ENCODE results near the gene TLK2.
"Not testable (repeated sequence)": the region's sequence is repeated elsewhere in the genome, so short reads cannot be mapped to it uniquely, and the experiment has no call there.

TLK2 gene

DNA sequence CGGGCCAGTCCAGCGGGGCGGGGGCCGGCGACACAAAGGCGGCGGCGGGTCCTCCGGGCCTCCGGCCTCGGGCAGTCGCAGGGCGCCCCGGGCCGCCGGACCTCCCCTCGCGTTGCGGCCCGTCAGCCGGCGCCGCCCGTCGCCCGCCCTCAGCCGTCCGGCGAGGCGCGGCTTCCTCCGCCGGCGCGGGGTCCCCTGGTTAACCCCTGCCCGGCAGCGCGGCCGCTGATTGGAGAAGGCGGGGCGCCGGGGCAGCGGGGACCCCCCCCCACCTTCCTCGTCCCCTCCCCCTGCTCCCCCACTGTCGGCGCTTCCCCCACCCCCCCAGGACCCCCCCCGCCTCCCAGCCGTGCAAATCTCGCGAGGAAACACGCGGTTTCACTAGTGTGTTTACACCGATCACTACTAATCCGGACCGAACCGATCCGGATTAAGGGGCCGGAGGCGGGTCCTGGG, at the start of gene TLK2:
TSS of gene TLK2 (plus strand) at position 402 of the 456 bp plus-strand sequence. CDS start 2,301 bp downstream, outside the sequence.
- peak; percentile 81 to 86 for DNase-seq

DNA sequence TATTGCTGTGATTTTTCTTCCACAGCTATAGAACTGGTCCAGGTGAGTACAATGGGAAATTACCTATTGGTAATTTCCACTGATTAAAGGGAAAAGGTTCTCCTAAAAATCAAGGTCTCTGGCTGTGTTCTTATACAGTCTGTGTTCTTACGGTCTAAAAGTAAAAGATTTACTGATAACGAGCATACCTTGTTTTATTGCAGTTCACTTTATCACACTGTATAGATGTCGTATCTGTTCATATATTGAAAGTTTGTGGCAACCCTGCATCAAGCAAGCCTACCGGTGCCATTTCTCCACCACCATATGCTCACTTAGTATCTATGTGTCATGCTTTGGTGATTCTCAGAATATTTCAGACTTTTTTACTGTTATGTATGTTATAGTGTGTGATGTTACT, 43.4 kb upstream of the TLK2 start:
- not testable (repeated sequence) for DNase-seq

GRCh38 chr17:62441181-62441580, 37.4 kb upstream of the TLK2 start:
- not testable (repeated sequence) for DNase-seq

DNA sequence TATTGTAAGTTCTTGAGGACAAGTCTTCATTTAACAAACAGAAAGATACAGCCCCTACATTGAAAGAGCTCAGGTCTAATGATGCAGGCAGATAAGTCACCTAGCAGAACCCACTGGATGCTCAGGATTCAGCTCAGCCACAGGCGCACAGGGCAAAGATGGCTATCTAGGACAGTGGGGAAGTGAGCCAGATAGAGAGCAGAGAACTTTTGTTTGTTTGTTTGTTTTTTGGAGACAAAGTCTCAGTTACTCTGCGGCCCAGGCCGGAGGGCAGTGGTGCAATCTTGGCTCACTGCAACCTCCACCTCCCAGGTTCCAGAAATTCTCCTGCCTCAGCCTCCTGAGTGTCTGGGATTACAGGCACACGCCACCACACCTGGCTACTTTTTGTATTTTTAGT, 34.6 kb upstream of the TLK2 start:
- no peak for DNase-seq

DNA sequence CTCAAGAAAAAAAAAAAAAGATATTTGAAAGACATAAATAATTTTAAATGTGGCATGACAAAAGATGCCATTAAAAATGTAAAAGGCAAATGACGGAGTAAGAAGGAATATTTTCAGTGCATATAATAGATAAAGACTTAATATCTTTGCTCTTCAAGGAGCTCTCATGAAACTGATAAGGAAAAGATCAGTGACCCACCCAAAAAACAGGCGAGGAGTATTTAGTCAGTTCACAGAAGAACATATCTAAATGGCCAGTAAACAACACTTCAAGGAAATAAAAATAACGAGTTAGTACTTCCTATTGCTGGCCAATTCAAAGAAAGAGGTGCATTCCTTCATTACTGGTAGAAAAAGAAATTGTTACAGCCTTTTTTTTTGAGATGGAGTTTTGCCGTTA, 32.8 kb upstream of the TLK2 start:
- DNase-seq = not testable (repeated sequence)

GRCh38 chr17:62452195-62452594, 26.4 kb upstream of the TLK2 start:
- DNase-seq = not testable (repeated sequence)

DNA sequence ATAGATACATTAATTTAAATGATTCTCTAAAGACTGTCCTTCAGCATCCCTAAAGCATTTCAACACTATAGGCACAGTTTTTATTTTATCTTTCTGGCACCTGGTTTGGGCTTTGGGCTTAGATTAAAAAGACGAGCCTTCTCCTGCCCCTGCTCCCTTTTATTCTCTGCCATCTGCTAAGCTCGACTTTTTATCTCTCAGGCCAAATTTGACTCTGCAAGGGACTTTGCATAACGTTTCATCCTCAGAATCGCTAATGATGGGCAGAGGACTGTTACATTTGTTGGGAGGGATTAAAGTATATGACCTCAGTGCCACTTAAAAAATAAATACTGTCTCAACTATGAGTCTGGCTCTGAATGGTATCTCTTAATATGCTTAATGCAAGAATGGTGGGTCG, 25.6 kb upstream of the TLK2 start:
- DNase-seq = not testable (repeated sequence)

- DNase-seq = not testable (repeated sequence)
Measured at GRCh38 chr17:62453656-62454055, 25.0 kb upstream of the TLK2 start.

DNA sequence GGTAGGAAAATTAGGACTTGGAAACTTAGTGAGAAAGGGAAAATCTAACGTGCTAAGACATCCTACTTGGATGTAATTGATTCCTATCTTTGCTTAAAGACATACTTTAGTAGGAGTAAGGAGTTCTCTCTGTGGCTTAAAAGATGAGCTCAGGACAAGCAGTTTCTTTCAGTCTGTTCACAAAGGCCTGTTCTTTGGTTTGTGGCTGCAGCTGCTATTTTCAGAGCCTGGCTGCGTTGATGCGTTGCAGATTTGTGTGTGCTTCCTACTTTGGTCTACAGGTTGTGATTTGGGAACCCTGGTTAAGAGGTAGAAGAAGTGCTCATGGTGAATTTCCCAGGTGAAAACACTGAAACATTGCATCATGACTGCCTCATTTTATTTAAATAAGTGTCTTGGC, 24.5 kb upstream of the TLK2 start:
- not testable (repeated sequence) for DNase-seq

- no peak for DNase-seq
Measured at GRCh38 chr17:62456016-62456415, 22.6 kb upstream of the TLK2 start.

GRCh38 chr17:62458483-62458882, 20.1 kb upstream of the TLK2 start:
- not testable (repeated sequence) for DNase-seq

DNA sequence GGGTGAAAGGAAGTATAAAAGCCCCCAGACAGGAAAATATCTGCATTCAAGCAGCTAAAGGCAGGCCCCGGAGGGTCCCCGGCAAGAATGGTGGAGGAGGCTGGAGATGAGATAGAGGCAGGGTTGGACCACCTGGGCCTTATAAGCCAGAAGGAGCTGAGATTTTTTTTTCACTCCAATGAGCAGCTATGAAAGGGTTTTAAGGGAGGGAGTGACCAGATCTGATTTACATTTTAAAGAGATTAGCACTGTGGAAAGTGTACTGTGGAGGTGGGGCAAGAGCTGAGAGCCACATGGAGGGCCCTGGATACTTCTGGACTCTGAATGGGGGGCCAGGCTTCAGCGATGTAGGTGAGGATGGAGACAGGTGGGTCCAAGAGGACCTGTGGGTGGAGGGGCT, 14.2 kb upstream of the TLK2 start:
- not testable (repeated sequence) for DNase-seq

- not testable (repeated sequence) for DNase-seq
Measured at GRCh38 chr17:62465271-62465670, 13.4 kb upstream of the TLK2 start.

DNA sequence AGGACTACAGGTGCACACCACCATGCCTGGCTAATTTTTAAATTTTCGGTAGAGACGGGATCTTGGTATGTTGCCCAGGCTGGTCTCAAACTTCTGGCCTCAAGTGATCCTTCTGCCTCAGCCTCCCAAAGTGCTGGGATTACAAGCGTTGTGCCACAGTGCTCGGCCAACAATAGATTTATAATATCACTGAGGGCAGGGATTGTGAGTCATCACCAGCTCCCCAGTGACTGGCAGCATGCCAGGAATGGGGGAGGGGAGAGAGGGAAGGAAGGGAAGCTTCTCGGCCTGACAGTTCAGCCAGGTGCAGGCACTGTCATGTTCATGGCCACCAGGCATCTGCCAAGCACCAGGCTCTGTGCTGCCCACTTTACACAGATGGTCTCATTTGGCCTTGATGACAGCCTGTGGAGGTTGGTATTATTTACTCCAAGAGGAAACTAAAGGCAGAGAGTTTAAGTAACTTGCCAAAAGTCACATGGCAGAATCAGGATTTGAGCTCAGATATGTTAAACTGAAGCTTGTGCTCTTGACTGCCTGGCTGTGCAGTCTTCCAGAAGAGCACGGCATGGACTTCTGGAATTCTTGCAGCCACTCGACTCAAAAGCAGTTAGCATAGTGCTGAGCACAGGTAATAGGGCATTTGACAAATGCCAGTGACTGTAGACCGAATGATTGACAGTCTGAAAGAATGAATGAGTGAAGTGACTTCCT, 7.8 kb upstream of the TLK2 start:
- peak; percentile 57 to 66 for DNase-seq

DNA sequence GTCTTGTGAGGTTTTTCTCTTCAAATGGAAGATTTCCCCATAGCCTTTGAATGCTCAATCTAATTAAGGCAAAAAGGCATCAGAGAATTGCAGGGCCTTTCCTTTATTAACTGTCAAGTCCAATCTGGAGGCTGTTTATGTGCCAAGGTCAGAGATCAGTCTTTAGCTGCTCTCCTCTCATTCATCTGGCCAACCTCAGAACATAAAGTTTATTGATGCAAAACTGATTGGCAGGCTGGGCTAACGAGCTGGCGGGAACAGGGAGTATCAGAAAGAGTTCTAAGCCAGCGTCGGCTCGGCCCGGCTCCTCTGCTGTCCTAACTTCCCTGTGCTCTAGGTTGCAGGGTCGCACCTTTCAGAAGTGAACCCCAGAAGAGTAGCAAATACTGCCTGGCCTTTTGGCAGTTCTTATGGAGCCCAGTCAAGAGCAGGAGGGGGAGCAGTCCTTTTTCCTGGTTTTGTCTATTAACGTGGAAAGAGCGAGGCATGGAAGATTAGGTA, 7.2 kb upstream of the TLK2 start:
- DNase-seq = not testable (repeated sequence)

DNA sequence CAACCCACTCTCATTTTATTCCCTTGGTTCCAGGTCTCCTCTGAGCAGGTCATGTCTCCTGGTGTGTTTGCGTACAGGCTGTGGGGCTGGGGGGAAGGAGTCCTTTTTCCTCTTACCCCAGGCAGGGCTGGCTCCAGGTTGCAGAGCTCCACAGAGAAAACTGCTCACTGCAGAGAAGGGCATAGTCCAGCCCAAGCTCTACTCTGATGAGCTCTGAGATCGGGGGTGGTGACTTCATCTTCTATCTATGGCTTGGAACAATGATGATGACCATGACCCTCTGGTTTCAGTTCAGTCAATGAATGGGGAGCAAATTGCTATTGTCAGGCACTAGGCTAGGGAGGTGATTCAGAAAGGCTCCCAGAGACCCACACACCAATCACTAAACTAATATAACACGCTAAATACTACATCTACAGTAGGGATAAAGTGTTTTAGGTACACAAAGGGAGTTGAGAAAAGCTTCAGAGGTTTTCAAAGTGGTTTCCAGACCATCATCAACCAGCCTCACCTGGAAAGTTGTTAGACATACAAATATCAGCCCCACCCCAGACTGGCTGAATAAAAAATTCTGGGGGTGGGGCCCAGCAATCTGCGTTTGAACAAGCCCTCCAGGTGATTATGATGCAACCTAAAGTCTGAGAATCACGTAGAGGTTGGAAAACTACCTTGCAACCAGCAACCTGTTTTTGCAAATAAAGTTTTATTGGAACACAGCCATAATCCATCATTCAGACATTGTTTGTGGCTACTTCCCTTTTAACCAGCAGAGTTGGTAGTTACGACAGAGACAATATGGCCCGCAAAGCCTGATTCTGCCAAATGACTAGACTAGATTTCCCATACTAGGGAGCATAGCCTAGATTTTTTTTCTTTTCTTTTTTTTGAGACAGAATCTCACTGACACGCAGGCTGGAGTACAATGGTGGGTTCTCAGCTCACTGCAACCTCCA, 5.3 kb upstream of the TLK2 start:
- peak; percentile 27 to 29 for DNase-seq

- DNase-seq = not testable (repeated sequence)
Measured at GRCh38 chr17:62477111-62477510, 1.5 kb upstream of the TLK2 start.

DNA sequence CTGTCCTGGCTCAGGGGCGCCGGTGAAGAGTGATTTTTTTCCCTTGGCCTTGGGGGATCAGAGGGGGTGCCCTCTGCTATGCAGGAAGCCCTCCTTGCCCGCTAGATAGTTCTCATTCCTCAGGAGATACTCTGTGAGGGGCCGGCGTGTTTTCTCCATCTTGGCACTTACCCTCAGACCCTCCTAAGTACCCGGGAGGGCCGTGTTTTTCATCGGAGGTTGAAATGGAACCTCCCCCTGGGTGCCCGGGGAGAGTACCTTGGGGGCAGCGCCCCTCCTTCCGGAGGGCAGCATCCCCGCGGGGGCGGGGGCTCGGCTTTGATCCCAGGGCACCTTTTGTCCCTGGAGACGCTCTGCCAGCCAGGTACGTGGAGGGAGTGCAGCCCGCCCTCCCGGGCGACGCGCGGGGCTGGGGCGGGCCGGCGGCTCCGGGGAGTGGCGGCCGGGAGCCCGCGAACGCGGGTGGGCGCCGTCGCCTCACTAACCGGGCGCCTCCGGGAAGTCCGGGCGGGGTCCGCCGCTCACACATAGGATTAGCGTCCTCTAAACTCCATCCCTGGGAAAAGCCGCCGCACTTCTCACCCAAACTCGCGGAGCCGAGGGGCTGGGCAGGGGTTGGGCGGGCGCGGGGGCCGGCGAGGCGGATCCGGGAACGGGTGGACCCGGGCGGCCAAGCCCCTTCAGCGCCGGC, 762 bp upstream of the TLK2 start:
- not testable (repeated sequence) for DNase-seq

- DNase-seq = not testable (repeated sequence)
Measured at GRCh38 chr17:62478880-62479638, 434 bp downstream of the TLK2 start.

- peak; percentile 33 to 35 for DNase-seq
Measured at GRCh38 chr17:62479639-62480258, 1.1 kb downstream of the TLK2 start.

DNA sequence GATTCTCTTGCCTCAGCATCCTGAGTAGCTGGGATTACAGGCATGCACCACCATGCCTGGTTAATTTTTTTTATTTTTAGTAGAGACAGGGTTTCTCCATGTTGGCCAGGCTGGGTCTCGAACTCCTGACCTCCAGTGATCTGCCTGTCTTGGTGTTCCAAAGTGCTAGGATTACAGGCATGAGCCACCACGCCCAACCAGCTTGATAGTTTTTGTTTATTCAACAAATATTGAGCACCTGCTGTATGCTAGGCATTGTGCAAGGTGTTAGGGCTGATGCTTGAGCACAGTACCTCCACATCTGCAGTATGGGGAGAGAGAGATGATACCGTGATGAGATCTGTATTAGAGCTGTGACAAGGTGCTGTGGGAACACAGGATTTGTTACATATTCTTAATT, 3.9 kb downstream of the TLK2 start:
- DNase-seq = not testable (repeated sequence)

GRCh38 chr17:62490990-62491389, 12.4 kb downstream of the TLK2 start:
- DNase-seq = peak; percentile 40 to 43

All from Kasumi-1 (cell line).